Measurements from ENCODE around the gene PTPN4. TPM values are rescaled to one million over a fixed set of nuclear protein-coding genes. Genes with fewer than 3 reads are reported as not detected.

PTPN4 gene
- total and polyA plus RNA-seq, 9 of the 15 experiments (the other 6 are each of a cell fraction or from before 2014, with no cell fraction given), result 5.0 to 32.8 (median 27.3) TPM

DNA sequence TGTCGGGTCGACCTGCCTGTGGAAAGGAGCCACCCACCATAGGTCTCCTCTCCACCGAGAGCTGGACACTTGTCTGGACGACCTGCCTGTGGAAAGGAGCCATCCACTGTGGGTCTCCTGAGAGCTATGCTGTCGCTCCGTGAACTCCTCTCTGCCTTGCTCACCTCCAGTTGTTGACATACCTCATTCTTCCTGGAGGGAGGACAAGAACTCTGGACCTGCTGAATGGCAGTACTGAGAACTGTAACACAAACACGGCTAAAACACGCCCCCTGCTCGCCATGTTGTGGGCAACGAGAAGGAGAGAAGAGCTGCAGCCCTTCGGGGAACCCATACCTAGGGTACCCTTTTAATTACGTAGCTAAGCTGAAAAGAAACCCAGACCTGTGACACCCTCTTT, 77.6 kb downstream of the PTPN4 start:
- 76% methylated on average over 11 of the region's 12 CpGs for WGBS (ENCODE audit: insufficient coverage, low coverage, missing lambda C conversion rate)
- FAIRE-seq (no peak), DNase-seq (ENCODE audit: extremely low read depth in 1 of 4, low spot score in 3 of 4) (no peak), ATAC-seq (no peak)
- no peak for TF ChIP-seq ZSCAN32 (CRISPR knock-in tag; IDR thresholded peaks at IDR 0.05)
- no peak for TF ChIP-seq JUNB (CRISPR knock-in tag; conservative IDR thresholded peaks at IDR 0.05)
- no peak for TF ChIP-seq ARID1B (IDR thresholded peaks at IDR 0.05)
- no peak for TF ChIP-seq DIDO1 (tag; IDR thresholded peaks at IDR 0.05; ENCODE audit: low read depth)
- H3K4me1 ChIP-seq (replicated peaks in 1 of 2; ENCODE audit: control insufficient read depth in 2 of 2, insufficient read depth in 2 of 2, low read length in 2 of 2), result peaks cover 0 to 11% of the 10 kb centered on the region in 2 experiments; a peak in 2 of 5 replicates
- H3K79me2 ChIP-seq (ENCODE audit: control insufficient read depth, insufficient read depth, low read length), result peaks cover 9% of the 10 kb centered on the region; the same call in 1 of the 3 replicates
- H3K27ac ChIP-seq (ENCODE audit: extremely low read depth, low read depth, low read length), result no peak overlapping the region
- no peaks in the 10 kb centered on the region for H3K36me3 ChIP-seq (ENCODE audit: control insufficient read depth, insufficient read depth, low read length)
- intact Hi-C loops (cut with micrococcal nuclease), result no loop called here
- no peaks in the 10 kb centered on the region for H4K20me1 ChIP-seq (replicated peaks; ENCODE audit: control insufficient read depth, insufficient read depth, low read length)
- CTCF ChIA-PET (ENCODE audit: low intra/inter-chr PET ratio), result no interaction called here
- BruUV-seq (replicated peaks), result no TSS peak
- no peaks in the 10 kb centered on the region for H3K27me3 ChIP-seq (ENCODE audit: control insufficient read depth in 2 of 2, insufficient read depth in 2 of 2, low read length in 2 of 2)
- H2AFZ ChIP-seq (ENCODE audit: low read depth, low read length), result no peak overlapping the region
- no peaks in the 10 kb centered on the region for H3K9me3 ChIP-seq (replicated peaks; ENCODE audit: control insufficient read depth, insufficient read depth, low read depth, low read length)
- no peaks in the 10 kb centered on the region for H3K9me1 ChIP-seq (ENCODE audit: control insufficient read depth, insufficient read depth, low read length)
- no peak overlapping the region for H3K9ac ChIP-seq (ENCODE audit: insufficient read depth in 1 of 2, low read depth in 2 of 2, low read length in 2 of 2)
- H3K4me2 ChIP-seq (ENCODE audit: insufficient read depth, low read length), result no peak overlapping the region
- H3K4me3 ChIP-seq, result no peak overlapping the region
- in situ Hi-C loops (cut with MboI), result no loop called here
- POLR2A ChIA-PET, result interaction anchor here (0.7 kb wide), 1 partner anchor 33 kb away, joined by 3 read pairs; no protein-coding TSS in a partner anchor

DNA sequence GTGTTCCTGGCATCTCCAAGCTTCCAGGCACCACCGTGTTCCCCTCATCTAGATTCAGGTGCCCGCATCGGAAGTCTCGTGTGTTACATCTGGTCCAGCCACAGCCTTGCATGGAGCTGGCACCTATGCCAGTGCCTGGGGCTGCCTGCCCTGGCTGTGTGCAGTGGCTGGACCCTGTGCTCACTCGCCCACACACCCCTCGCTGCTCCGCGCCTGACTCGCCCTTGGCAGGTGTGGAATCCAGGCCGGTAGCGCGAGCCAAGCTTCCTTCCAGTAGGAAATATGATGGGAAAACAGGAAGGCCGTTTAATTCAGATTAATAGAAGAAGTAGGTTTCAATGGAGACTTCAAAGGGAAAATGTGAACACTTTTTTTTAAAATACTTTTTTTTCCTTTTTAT, 78.0 kb downstream of the PTPN4 start:
- Histone ChIP-seq H3K79me2 (ENCODE audit: control insufficient read depth, insufficient read depth, low read length) (peaks cover 9% of the 10 kb centered on the region; the same call in 1 of the 3 replicates), H3K4me2 (ENCODE audit: insufficient read depth, low read length) (no peak overlapping the region), H4K20me1 (replicated peaks; ENCODE audit: control insufficient read depth, insufficient read depth, low read length) (no peaks in the 10 kb centered on the region), H3K9me3 (replicated peaks; ENCODE audit: control insufficient read depth, insufficient read depth, low read depth, low read length) (no peaks in the 10 kb centered on the region), H3K27ac (ENCODE audit: extremely low read depth, low read depth, low read length) (no peak overlapping the region), H3K36me3 (ENCODE audit: control insufficient read depth, insufficient read depth, low read length) (no peaks in the 10 kb centered on the region), H3K9me1 (ENCODE audit: control insufficient read depth, insufficient read depth, low read length) (no peaks in the 10 kb centered on the region), H3K4me1 (replicated peaks in 1 of 2; ENCODE audit: control insufficient read depth in 2 of 2, insufficient read depth in 2 of 2, low read length in 2 of 2) (peaks cover 0 to 11% of the 10 kb centered on the region in 2 experiments; a peak in 2 of 5 replicates), H2AFZ (ENCODE audit: low read depth, low read length) (no peak overlapping the region), H3K4me3 (no peak overlapping the region), H3K27me3 (ENCODE audit: control insufficient read depth in 2 of 2, insufficient read depth in 2 of 2, low read length in 2 of 2) (no peaks in the 10 kb centered on the region), H3K9ac (ENCODE audit: insufficient read depth in 1 of 2, low read depth in 2 of 2, low read length in 2 of 2) (no peak overlapping the region)
- DNase-seq (ENCODE audit: extremely low read depth in 1 of 4, low spot score in 3 of 4) (no peak), ATAC-seq (no peak), FAIRE-seq (no peak)
- ChIA-PET CTCF (ENCODE audit: low intra/inter-chr PET ratio) (no interaction called here), POLR2A (no interaction called here)
- intact Hi-C loops (cut with micrococcal nuclease) (no loop called here), in situ Hi-C loops (cut with MboI) (no loop called here)
- no TSS peak for BruUV-seq (replicated peaks)
- WGBS (ENCODE audit: insufficient coverage, low coverage, missing lambda C conversion rate), result 82% methylated on average over 13 of the region's 13 CpGs
- TF ChIP-seq ZNF780A (CRISPR knock-in tag; IDR thresholded peaks at IDR 0.05), result no peak
- no peak for TF ChIP-seq SRSF1 (IDR thresholded peaks at IDR 0.05; ENCODE audit: low read depth, low read length)
- no peak for TF ChIP-seq ZNF212 (CRISPR knock-in tag; IDR thresholded peaks at IDR 0.05)
- no peak for TF ChIP-seq ZNF224 (CRISPR knock-in tag; IDR thresholded peaks at IDR 0.05)
- TF ChIP-seq ZNF583 (CRISPR knock-in tag; IDR thresholded peaks at IDR 0.05), result no peak
- TF ChIP-seq PHTF2 (CRISPR knock-in tag; IDR thresholded peaks at IDR 0.05), result no peak
- TF ChIP-seq, protein P1, sequence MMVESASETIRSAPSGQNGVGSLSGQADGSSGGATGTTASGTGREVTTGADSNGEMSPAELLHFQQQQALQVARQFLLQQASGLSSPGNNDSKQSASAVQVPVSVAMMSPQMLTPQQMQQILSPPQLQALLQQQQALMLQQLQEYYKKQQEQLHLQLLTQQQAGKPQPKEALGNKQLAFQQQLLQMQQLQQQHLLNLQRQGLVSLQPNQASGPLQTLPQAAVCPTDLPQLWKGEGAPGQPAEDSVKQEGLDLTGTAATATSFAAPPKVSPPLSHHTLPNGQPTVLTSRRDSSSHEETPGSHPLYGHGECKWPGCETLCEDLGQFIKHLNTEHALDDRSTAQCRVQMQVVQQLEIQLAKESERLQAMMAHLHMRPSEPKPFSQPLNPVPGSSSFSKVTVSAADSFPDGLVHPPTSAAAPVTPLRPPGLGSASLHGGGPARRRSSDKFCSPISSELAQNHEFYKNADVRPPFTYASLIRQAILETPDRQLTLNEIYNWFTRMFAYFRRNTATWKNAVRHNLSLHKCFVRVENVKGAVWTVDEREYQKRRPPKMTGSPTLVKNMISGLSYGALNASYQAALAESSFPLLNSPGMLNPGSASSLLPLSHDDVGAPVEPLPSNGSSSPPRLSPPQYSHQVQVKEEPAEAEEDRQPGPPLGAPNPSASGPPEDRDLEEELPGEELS (CRISPR knock-in tag; IDR thresholded peaks at IDR 0.05; ENCODE audit: borderline replicate concordance), result no peak
- TF ChIP-seq CHD1 (IDR thresholded peaks at IDR 0.05; ENCODE audit: low read length), result no peak
- no peak for TF ChIP-seq MAFG (tag; conservative IDR thresholded peaks at IDR 0.05)
- no peak for TF ChIP-seq ATF1 (CRISPR knock-in tag; IDR thresholded peaks at IDR 0.05)
- TF ChIP-seq ATF1 (tag; IDR thresholded peaks at IDR 0.05), result no peak
- no peak for TF ChIP-seq CBX3 (IDR thresholded peaks at IDR 0.05; ENCODE audit: borderline replicate concordance in 1 of 2, low read length in 2 of 2)
- TF ChIP-seq, protein P2, sequence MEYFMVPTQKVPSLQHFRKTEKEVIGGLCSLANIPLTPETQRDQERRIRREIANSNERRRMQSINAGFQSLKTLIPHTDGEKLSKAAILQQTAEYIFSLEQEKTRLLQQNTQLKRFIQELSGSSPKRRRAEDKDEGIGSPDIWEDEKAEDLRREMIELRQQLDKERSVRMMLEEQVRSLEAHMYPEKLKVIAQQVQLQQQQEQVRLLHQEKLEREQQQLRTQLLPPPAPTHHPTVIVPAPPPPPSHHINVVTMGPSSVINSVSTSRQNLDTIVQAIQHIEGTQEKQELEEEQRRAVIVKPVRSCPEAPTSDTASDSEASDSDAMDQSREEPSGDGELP (CRISPR knock-in tag; IDR thresholded peaks at IDR 0.05; ENCODE audit: borderline replicate concordance), result no peak

Measured in K562 (cell line).